Esophagus squamous epithelium (tissue), 5 donors: ENCODE results near the gene P2RX2. TPM values are rescaled to one million over a fixed set of nuclear protein-coding genes. Genes with fewer than 3 reads are reported as not detected.

Source experiments
- DNase-seq: peaks from one replicate; lab custom pipeline; 2025; lab: John Stamatoyannopoulos, UW
- H3K27ac ChIP-seq, 4 donors: fragments of 200-600 bp; sonication (generic); one replicate each; pipeline ENCODE4 v1.5.1; 2016 to 2019; ENCODE audit warnings: mild to moderate bottlenecking in 1 of 4
- H3K27me3 ChIP-seq, 4 donors: fragments of 200-600 bp; sonication (generic); 1 replicate in 3 of 4; 2 replicates in 1 of 4; pipeline versions ENCODE4 v1.5.1 to v1.6.0; 2017 to 2021; ENCODE audit warnings: antibody characterized with exemption in 1 of 4
- H3K36me3 ChIP-seq, 3 donors: fragments of 200-600 bp; sonication (generic); one replicate each; pipeline ENCODE4 v1.5.1; 2016 to 2019
- H3K4me1 ChIP-seq, 3 donors: fragments of 200-600 bp; sonication (generic); one replicate each; pipeline ENCODE4 v1.5.1; 2017 to 2019
- H3K4me3 ChIP-seq, 4 donors: fragments of 200-600 bp; sonication (generic); 1 replicate in 3 of 4; 2 replicates in 1 of 4; pipeline ENCODE4 v1.5.1; 2016 to 2019; ENCODE audit warnings: mild to moderate bottlenecking in 2 of 4, moderate library complexity in 1 of 4
- H3K9me3 ChIP-seq, 3 donors: fragments of 200-600 bp; sonication (generic); one replicate each; pipeline ENCODE4 v1.5.1; 2016 to 2019
- CTCF ChIP-seq, 6 experiments: fragments of 450-650 bp in 4 of 6; fragments of 200-600 bp in 2 of 6; sonication (generic) in 2 of 6; IDR thresholded peaks; one replicate each; pipeline ENCODE4 v1.5.1; 2016 to 2019; ENCODE audit warnings: antibody characterized with exemption in 6 of 6, mild to moderate bottlenecking in 4 of 6, moderate library complexity in 4 of 6
- POLR2A ChIP-seq, 4 donors: fragments of 450-650 bp; IDR thresholded peaks; one replicate each; pipeline ENCODE4 v1.6.1; 2017; ENCODE audit warnings: antibody characterized with exemption in 4 of 4, mild to moderate bottlenecking in 4 of 4, moderate library complexity in 3 of 4
- WGBS, 2 donors: methylation state at CpG; one replicate each; pipeline ENCODE4 v1.1.5; 2018; 5-methylcytosine and 5-hydroxymethylcytosine counted together
- intact Hi-C: fragments of 100-400 bp; cut with DNase I; formaldehyde crosslinking; loops from one replicate; pipeline ENCODE4 v1.15.0; 2022
- small RNA-seq, 4 donors: library from RNA; depleted of rRNA; stranded (forward); fragments of <200 nt; gene quantifications; one replicate each; pipeline ENCODE3, GENCODE V24; 2016
- total RNA-seq, 4 donors: library from RNA; depleted of rRNA; stranded (reverse); fragments of >200 nt; gene quantifications; one replicate each; pipeline ENCODE4 v1.1.0, GENCODE V29; 2016
- donor health status: DM: yes; HTN: yes; CAD: no.

Gene P2RX2
- total RNA-seq, 4 donors from 2014 or later: 0.35 to 8.0 TPM; not detected in 2

- no peaks in the 10 kb centered on the region for H3K27me3 ChIP-seq
- H3K9me3 ChIP-seq: no peaks in the 10 kb centered on the region
- DNase-seq: no peak
- no peak overlapping the region for H3K4me3 ChIP-seq
- WGBS, 2 donors: 86% methylated on average over 15 to 17 of the region's 17 CpGs
- peaks cover 11 to 100% (median 39%) of the 10 kb centered on the region in 3 donors for H3K36me3 ChIP-seq
- intact Hi-C loops: no loop called here
- H3K27ac ChIP-seq: no peak overlapping the region
- H3K4me1 ChIP-seq: no peaks in the 10 kb centered on the region
- TF ChIP-seq CTCF (IDR thresholded peaks at IDR 0.05): no peak
- TF ChIP-seq POLR2A (IDR thresholded peaks at IDR 0.05): no peak
Observed at GRCh38 chr12:132669166-132669879, 50.7 kb downstream of the P2RX2 start.

Small RNAs within 50 kb of the gene (small RNA-seq; reads per million reads assigned to genes)
- gene MIR6763: 0 reads per million in 4 donors

Other genes starting within 250 kb of the P2RX2 start
- 10 to 100 TPM in 3 of 4 donors, 1 to 10 TPM in 1; 5.9 to 34.3 (median 23.4) TPM for gene FBRSL1, start 128.6 kb upstream of the P2RX2 start, total RNA-seq
- 1 to 10 TPM in 1 of 4 donors, not detected in 3; 1.5 TPM for gene LRCOL1, start 8.2 kb upstream of the P2RX2 start, total RNA-seq
- gene POLE, start 68.6 kb downstream of the P2RX2 start, total RNA-seq: 10 to 100 TPM; 17.8 to 42.4 (median 27.0) TPM
- 10 to 100 TPM; 16.3 to 31.9 (median 18.5) TPM for gene PXMP2, start 68.8 kb downstream of the P2RX2 start, total RNA-seq
- 10 to 100 TPM; 33.9 to 71.0 (median 39.9) TPM for gene PGAM5, start 92.1 kb downstream of the P2RX2 start, total RNA-seq
- gene ANKLE2, start 143.1 kb downstream of the P2RX2 start, total RNA-seq: 10 to 100 TPM; 26.4 to 73.5 (median 57.7) TPM
- gene GOLGA3, start 210.1 kb downstream of the P2RX2 start, total RNA-seq: 10 to 100 TPM; 37.0 to 62.2 (median 54.0) TPM